Measurements from ENCODE around the gene DDX19B.
"Not testable (repeated sequence)": the region's sequence is repeated elsewhere in the genome, so short reads cannot be mapped to it uniquely, and the experiment has no call there.

DDX19B gene

DNA sequence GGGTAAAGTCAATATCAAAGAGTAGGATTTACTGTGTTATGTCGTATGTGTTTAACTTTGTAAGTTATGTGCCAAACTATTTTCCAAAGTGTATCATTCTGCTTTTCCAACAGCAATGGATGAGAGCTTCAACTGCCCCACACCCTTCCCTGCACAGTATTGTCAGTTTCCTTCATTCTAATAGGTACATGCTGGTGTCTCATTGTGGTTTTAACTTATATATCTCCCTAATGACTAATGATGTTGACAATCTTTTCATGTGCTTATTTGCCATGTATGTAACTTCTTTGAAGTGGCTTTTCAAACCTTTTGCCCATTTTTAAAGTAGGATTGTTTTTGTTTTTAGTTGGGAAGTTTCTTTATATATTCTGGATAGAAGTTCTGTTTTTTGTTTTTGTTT, 3.8 kb downstream of the DDX19B start:
- Histone ChIP-seq H3K9me3 (ENCODE audit: control insufficient read depth, insufficient read depth, low read length) (no peaks in the 10 kb centered on the region), H3K36me3 (ENCODE audit: insufficient read depth, low read length) (no peaks in the 10 kb centered on the region), H3K9ac (ENCODE audit: low read depth, low read length) (no peak overlapping the region), H3K4me1 (ENCODE audit: insufficient read depth, low read length) (peaks cover 8% of the 10 kb centered on the region; the same call in 1 of the 2 replicates)

DNA sequence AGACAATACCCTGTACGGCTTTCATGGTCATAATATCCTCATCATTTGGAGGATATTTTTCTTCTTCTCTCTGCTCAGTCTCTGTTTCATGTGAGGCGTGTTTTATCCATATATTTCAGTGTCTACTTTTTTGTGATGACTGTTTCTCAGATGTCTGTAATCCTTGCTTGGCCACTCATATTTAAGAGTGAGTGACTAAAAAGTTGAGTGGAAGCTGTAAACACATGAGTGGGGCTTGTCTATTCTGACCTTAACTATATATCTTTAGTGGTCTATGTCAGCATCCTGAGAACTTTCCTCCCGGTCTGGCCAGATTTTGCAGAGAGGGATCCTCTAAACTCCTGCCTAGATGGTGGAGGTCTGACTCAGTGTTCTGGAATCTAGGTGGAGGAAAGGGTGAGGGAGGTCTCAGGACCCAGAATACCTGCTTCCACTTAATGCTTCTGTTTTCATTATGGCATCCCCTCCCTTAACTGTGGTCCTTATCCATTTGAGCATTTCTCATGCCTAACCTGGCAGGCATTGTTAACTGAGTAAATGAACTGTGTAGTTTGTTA, 6.0 kb downstream of the DDX19B start:
- Histone ChIP-seq H3K4me1 (ENCODE audit: insufficient read depth, low read length) (peaks cover 8% of the 10 kb centered on the region; the same call in 1 of the 2 replicates), H3K9ac (ENCODE audit: low read depth, low read length) (no peak overlapping the region), H3K9me3 (ENCODE audit: control insufficient read depth, insufficient read depth, low read length) (no peaks in the 10 kb centered on the region), H3K36me3 (ENCODE audit: insufficient read depth, low read length) (no peaks in the 10 kb centered on the region)

DNA sequence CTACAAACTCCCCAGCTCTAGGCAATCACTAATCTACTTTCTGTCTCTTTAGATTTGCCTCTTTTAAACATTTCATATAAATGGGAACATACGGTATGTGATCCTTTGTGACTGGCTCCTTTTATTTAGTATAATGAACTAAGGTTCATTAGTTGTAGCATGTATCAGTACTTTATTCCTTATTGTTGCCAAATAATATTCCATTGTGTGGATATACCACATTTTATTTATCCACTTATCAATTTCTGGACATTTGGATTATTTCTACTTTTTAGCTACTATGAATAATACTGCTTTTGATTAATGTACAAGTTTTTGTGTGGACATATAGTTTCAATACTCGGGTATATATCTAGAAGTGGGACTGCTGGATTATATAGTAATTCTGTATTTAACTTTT, 7.9 kb downstream of the DDX19B start:
- Histone ChIP-seq H3K9me3 (ENCODE audit: control insufficient read depth, insufficient read depth, low read length) (no peaks in the 10 kb centered on the region), H3K4me1 (ENCODE audit: insufficient read depth, low read length) (peaks cover 8% of the 10 kb centered on the region; the same call in 1 of the 2 replicates), H3K9ac (ENCODE audit: low read depth, low read length) (no peak overlapping the region), H3K36me3 (ENCODE audit: insufficient read depth, low read length) (no peaks in the 10 kb centered on the region)

DNA sequence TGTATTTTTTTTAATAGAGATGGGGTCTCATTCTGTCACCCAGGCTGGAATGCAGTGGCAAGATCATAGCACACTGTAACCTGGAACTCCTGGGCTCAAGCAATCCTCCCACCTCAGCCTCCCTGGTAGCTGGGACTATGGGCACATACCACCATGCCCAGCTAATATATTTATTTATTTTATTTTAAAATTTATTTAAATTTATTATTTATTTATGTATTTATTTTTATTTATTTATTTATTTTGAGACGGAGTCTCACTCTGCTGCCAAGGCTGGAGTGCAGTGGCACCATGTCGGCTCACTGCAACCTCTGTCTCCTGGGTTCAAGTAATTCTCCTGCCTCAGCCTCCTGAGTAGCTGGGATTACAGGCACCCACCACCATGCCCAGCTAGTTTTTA, 8.7 kb downstream of the DDX19B start:
- H3K9me3 ChIP-seq (ENCODE audit: control insufficient read depth, insufficient read depth, low read length), result not testable (repeated sequence)

DNA sequence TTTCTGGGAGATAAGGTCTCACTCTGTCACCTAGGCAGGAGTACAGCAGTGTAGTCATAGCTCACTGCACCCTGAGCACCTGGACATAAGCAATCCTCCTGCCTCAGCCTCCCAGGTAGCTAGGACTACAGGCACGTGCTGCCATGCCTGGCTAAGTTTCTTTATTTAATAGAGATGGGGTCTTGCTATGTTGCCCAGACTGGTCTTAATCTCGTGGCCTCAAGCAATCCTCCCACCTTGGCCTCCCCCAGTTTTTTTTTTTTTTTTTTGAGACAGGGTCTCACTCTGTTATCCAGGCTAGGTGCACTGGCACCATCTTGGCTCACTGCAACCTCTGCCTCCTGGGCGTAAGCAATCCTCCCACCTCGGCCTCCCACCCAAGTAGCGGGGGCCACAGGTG, 21.1 kb downstream of the DDX19B start:
- H3K9me3 ChIP-seq (ENCODE audit: control insufficient read depth, insufficient read depth, low read length), result no peaks in the 10 kb centered on the region
- H3K36me3 ChIP-seq (ENCODE audit: insufficient read depth, low read length), result peaks cover 12% of the 10 kb centered on the region
- H3K9ac ChIP-seq (ENCODE audit: low read depth, low read length), result no peak overlapping the region
- H3K4me1 ChIP-seq (ENCODE audit: insufficient read depth, low read length), result no peaks in the 10 kb centered on the region

More for the DNA sequence above, 8.7 kb downstream of the DDX19B start:
- H3K36me3 ChIP-seq (ENCODE audit: insufficient read depth, low read length); H3K4me1 ChIP-seq (ENCODE audit: insufficient read depth, low read length); H3K9ac ChIP-seq (ENCODE audit: low read depth, low read length): not testable (repeated sequence)

DNA sequence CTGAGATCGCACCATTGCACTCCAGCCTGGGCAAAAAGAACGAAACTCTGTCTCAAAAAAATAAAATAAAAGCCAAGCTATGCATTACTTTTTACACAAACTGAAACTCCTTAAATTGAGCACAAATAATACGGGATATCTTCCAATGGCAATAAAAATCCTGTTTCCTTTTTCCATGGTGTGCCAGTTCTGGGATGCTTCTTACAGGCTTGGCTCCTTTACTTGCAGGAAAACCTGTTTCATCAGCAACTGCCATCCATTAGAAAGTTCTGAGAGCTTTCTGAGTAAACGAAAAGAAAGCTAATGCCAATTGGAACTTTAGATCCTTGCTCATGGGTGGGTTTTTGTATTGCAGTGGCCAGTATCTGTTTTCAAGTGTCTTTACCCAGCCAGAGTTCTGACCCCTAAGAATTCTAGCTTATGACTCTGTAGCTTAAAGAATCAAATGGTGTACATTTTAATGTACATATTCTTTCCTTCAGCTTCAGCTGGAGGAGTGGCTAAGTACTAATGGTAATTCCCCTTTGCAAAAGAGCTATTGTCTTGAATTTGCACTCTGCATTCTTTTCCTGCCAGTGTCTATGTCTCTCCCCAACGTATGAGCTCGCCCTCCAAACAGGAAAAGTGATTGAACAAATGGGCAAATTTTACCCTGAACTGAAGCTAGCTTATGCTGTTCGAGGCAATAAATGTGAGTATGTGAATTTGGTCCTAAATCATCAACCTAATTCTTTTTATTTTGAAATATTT, 26.2 kb downstream of the DDX19B start:
- Histone ChIP-seq H3K36me3 (ENCODE audit: insufficient read depth, low read length) (peaks cover 3% of the 10 kb centered on the region; the same call in 1 of the 2 replicates), H3K9me3 (ENCODE audit: control insufficient read depth, insufficient read depth, low read length) (no peaks in the 10 kb centered on the region), H3K9ac (ENCODE audit: low read depth, low read length) (no peak overlapping the region), H3K4me1 (ENCODE audit: insufficient read depth, low read length) (no peaks in the 10 kb centered on the region)

DNA sequence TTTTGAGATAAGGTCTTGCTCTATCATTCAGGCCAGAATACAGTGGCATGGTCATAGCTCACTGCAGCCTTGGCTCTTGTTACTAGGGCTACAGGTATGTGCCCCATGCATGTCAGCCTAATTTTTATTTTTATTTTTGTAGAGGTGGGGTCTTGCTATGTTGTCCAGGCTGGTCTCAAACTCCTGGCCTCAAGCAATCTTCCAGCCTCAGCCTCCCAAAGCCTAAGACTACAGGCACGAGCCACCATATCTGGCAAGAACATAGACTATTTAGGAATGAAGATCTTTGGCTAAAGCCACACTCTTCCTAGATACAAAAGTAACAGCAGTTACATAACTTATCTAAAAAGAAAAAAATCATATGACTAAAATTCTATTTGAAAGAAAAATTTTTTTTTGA, 32.1 kb downstream of the DDX19B start:
- Histone ChIP-seq H3K9ac (ENCODE audit: low read depth, low read length) (no peak overlapping the region), H3K9me3 (ENCODE audit: control insufficient read depth, insufficient read depth, low read length) (no peaks in the 10 kb centered on the region), H3K4me1 (ENCODE audit: insufficient read depth, low read length) (no peaks in the 10 kb centered on the region), H3K36me3 (ENCODE audit: insufficient read depth, low read length) (peaks cover 10% of the 10 kb centered on the region)

DNA sequence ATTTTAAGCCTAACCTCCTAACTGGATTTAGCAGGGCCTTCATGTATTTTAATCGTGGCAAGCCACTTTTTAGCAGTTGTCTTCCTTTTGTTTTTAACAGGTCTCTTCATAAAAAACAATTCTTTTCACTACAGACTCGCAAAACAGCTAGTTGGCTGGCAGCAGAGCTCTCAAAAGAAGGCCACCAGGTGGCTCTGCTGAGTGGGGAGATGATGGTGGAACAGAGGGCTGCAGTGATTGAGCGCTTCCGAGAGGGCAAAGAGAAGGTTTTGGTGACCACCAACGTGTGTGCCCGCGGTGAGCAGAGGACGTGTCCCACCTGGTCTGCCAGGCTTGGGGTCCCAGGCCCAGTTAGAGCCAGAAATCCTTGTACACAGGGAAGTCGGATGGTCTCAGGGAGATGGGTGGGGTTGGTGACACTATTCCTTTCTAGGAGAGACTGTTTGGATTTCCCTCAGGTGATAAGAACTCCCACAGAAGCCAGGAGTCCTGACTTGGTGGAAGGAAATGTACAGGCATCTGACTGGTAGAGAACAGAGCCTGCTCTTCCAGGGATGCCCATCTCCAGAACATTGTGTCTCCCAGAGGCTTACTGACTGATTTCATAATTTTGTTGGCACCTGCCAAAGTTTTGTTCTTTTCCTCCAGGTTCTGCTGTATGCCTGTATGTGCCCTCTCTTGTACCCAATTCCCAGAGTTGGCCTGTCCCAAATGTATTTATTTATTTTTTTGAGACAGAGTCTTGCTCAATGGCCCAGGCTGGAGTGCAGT, 32.8 kb downstream of the DDX19B start:
- Histone ChIP-seq H3K36me3 (ENCODE audit: insufficient read depth, low read length) (peaks cover 10% of the 10 kb centered on the region), H3K9ac (ENCODE audit: low read depth, low read length) (no peak overlapping the region), H3K9me3 (ENCODE audit: control insufficient read depth, insufficient read depth, low read length) (no peaks in the 10 kb centered on the region)

DNA sequence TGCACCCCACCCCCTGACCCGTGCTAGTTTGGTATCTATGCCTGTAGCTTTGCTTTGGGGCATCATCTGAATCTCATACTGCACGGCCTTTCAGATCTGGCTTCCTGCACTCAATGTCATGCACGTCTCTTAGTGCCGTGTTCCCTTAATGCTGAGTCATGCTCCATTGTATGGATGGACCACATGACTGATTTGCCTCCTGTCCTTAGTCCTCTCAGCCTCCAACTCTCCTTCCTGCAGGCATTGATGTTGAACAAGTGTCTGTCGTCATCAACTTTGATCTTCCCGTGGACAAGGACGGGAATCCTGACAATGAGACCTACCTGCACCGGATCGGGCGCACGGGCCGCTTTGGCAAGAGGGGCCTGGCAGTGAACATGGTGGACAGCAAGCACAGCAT, 33.7 kb downstream of the DDX19B start:
- H3K9ac ChIP-seq (ENCODE audit: low read depth, low read length); H3K4me1 ChIP-seq (ENCODE audit: insufficient read depth, low read length); H3K9me3 ChIP-seq (ENCODE audit: control insufficient read depth, insufficient read depth, low read length): not testable (repeated sequence)
- peaks cover 10% of the 10 kb centered on the region for H3K36me3 ChIP-seq (ENCODE audit: insufficient read depth, low read length)

More for the DNA sequence above, 32.8 kb downstream of the DDX19B start:
- H3K4me1 ChIP-seq (ENCODE audit: insufficient read depth, low read length), result no peaks in the 10 kb centered on the region

DNA sequence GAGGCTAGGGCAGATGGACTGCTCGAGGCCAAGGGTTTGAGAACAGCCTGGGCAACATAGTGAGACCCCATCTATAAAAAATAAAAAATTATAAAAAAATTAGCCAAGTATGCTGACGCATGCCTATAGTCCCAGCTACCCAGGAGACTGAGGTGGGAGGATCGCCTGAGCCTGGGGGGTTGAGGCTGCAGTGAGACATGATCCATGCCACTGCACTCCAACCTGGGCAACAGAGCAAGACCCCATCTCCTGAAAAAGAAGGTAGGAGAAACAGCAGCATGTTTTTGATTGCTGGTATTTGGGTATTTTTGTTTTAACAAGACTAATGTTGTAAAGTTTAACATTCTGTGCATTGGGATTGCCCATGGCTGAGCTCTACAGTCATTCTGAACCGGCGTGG, 38.8 kb downstream of the DDX19B start:
- Histone ChIP-seq H3K4me1 (ENCODE audit: insufficient read depth, low read length) (peaks cover 6% of the 10 kb centered on the region; the same call in 1 of the 2 replicates), H3K9ac (ENCODE audit: low read depth, low read length) (no peak overlapping the region), H3K36me3 (ENCODE audit: insufficient read depth, low read length) (peaks cover 8% of the 10 kb centered on the region), H3K9me3 (ENCODE audit: control insufficient read depth, insufficient read depth, low read length) (no peaks in the 10 kb centered on the region)

DNA sequence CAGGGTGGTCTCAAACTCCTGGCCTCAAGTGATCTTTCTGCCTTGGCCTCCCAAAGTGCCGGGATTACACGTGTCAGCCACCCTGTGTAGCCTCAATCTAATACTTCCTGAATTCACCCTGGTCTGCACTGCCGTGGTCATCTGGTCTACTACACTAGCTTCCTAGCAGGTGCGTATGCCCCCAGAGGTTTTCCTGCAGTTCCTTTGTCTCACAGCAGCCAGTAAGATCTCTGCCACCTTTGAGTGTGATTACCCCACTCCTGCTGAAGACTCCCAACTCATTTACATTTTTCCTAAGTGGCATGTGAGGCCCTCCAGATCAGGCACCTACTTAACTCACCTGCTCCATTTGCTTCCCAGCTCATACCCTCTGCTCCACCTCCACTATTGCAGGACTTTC, 42.6 kb downstream of the DDX19B start:
- H3K9ac ChIP-seq (ENCODE audit: low read depth, low read length), result no peak overlapping the region
- no peaks in the 10 kb centered on the region; the same call in 1 of the 2 replicates for H3K36me3 ChIP-seq (ENCODE audit: insufficient read depth, low read length)
- no peaks in the 10 kb centered on the region for H3K9me3 ChIP-seq (ENCODE audit: control insufficient read depth, insufficient read depth, low read length)
- peaks cover 6% of the 10 kb centered on the region; the same call in 1 of the 2 replicates for H3K4me1 ChIP-seq (ENCODE audit: insufficient read depth, low read length)

DNA sequence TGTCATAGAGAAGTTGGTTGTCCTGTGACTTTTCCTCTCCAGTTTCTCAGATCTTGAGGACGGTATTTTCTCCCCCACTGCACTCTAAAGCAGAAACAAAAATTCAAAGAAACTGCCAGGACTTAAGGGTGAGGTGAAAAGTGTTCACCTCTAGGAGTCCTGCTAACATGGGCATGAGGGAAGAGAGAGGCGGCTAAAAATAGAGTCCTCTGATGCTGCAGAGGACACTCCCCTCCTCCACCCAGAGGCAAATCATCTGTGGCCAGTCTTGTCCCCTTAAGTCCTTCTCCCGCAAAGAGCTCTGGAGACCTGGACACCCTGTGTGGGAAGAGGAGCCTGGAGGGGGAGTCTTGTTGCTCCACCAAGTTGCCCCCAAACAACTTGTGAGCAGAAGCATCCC, 43.0 kb downstream of the DDX19B start:
- H3K4me1 ChIP-seq (ENCODE audit: insufficient read depth, low read length), result peaks cover 6% of the 10 kb centered on the region; the same call in 1 of the 2 replicates
- H3K9me3 ChIP-seq (ENCODE audit: control insufficient read depth, insufficient read depth, low read length), result no peaks in the 10 kb centered on the region
- no peak overlapping the region for H3K9ac ChIP-seq (ENCODE audit: low read depth, low read length)
- H3K36me3 ChIP-seq (ENCODE audit: insufficient read depth, low read length), result no peaks in the 10 kb centered on the region

DNA sequence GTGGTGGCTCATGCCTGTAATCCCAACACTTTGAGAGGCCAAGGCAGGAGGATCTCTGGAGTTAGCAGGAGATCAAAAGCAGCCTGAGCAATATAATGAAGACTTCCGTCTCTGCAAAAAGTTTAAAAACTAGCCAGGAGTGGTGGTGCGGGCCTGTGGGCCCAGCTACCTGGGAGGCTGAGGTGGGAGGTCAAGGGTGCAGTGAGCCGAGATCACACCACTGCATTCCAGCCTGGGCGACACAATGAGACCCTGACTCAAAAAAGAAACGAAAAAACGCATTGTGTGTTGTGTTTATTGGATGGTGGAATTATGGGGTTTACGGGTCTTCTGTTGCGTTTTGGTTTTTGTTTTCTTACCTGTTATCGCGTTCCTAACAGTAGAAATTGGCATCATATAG, 46.9 kb downstream of the DDX19B start:
- Histone ChIP-seq H3K9ac (ENCODE audit: low read depth, low read length) (peak overlapping the region; percentile 90; the same call in 1 of the 2 replicates), H3K4me1 (ENCODE audit: insufficient read depth, low read length) (peaks cover 6% of the 10 kb centered on the region; the same call in 1 of the 2 replicates), H3K36me3 (ENCODE audit: insufficient read depth, low read length) (peaks cover 12% of the 10 kb centered on the region)

DNA sequence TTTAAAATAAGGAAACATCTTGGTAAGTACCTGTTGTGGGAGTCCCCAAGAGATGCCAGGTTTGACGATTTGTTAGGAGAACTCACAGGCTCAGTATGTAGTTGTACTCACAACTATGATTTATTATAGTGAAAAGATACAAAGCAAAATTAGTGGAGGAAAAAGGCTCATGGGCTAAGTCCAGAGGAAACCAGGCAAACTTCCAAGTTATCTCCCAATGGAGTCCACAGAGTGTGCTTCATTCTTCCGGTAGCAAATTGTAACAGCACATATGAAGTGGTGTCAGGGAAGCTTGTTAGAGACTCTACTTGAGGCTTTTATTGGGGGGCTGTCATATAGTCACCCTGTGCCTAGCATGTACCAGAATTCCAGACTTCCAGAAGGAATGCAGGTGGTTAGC, 50.0 kb downstream of the DDX19B start:
- H3K9ac ChIP-seq (ENCODE audit: low read depth, low read length), result no peak overlapping the region; the same call in 1 of the 2 replicates
- peaks cover 12% of the 10 kb centered on the region for H3K36me3 ChIP-seq (ENCODE audit: insufficient read depth, low read length)
- no peaks in the 10 kb centered on the region for H3K9me3 ChIP-seq (ENCODE audit: control insufficient read depth, insufficient read depth, low read length)

More for the DNA sequence above, 46.9 kb downstream of the DDX19B start:
- H3K9me3 ChIP-seq (ENCODE audit: control insufficient read depth, insufficient read depth, low read length), result no peaks in the 10 kb centered on the region

More for the DNA sequence above, 50.0 kb downstream of the DDX19B start:
- H3K4me1 ChIP-seq (ENCODE audit: insufficient read depth, low read length), result no peaks in the 10 kb centered on the region

Measured in ES-I3 (cell line).